Measurements from ENCODE around the gene YKT6.

DNA sequence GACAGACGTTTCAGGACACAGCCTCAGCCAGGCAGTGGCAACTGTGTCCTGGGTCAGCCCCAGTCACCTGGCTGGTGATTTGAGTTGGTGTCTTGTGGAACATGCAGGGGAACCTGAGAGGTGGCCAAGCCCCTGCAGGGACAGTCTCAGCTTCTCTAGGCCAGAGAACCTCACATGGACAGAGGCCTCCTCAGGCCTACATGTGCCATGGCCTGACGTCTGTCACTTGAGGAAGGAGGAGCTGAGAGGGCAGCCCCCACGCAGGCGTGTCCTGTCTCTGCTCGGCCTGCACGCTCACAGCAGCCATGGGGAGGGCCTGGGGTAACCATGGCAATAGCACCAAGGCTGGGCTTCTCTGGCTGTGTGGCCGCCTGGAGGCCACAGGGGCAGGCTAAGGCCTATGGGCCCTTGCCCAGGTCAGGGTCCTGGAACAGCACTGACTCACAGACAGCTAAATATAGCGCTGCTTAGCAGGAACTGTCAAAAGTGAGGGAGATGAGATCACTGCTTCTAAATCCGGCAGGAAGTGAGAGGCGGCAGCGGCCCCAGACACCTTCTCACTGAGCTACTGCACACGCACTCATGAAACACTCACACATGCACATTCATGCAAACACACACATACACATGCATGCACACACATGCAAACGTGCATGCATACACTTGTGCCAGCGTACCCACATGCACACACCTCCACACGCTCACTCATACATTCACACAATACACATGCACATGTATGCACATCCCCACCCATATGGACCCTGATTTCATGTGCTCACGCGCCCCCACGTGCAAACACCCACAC, 57.0 kb downstream of the YKT6 start:
- no peak for TF ChIP-seq CTCF (conservative IDR thresholded peaks at IDR 0.05; ENCODE audit: low read depth in 2 of 2)
- no peak for TF ChIP-seq POLR2AphosphoS5 (IDR thresholded peaks at IDR 0.05; ENCODE audit: low read depth)
- no peak for TF ChIP-seq EZH2 (IDR thresholded peaks at IDR 0.05; ENCODE audit: low read depth, unreplicated experiment)
- TF ChIP-seq, protein P1, sequence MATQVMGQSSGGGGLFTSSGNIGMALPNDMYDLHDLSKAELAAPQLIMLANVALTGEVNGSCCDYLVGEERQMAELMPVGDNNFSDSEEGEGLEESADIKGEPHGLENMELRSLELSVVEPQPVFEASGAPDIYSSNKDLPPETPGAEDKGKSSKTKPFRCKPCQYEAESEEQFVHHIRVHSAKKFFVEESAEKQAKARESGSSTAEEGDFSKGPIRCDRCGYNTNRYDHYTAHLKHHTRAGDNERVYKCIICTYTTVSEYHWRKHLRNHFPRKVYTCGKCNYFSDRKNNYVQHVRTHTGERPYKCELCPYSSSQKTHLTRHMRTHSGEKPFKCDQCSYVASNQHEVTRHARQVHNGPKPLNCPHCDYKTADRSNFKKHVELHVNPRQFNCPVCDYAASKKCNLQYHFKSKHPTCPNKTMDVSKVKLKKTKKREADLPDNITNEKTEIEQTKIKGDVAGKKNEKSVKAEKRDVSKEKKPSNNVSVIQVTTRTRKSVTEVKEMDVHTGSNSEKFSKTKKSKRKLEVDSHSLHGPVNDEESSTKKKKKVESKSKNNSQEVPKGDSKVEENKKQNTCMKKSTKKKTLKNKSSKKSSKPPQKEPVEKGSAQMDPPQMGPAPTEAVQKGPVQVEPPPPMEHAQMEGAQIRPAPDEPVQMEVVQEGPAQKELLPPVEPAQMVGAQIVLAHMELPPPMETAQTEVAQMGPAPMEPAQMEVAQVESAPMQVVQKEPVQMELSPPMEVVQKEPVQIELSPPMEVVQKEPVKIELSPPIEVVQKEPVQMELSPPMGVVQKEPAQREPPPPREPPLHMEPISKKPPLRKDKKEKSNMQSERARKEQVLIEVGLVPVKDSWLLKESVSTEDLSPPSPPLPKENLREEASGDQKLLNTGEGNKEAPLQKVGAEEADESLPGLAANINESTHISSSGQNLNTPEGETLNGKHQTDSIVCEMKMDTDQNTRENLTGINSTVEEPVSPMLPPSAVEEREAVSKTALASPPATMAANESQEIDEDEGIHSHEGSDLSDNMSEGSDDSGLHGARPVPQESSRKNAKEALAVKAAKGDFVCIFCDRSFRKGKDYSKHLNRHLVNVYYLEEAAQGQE (IDR thresholded peaks at IDR 0.05; ENCODE audit: unreplicated experiment): no peak
- TF ChIP-seq JUNB (IDR thresholded peaks at IDR 0.05; ENCODE audit: unreplicated experiment): no peak
- no peak for TF ChIP-seq CREB1 (CRISPR knock-in tag; IDR thresholded peaks at IDR 0.05; ENCODE audit: low read depth)
- no peak for TF ChIP-seq EZH2phosphoT487 (IDR thresholded peaks at IDR 0.05; ENCODE audit: unreplicated experiment)
- TF ChIP-seq ZNF331 (CRISPR knock-in tag; IDR thresholded peaks at IDR 0.05; ENCODE audit: low read depth): no peak
- no peak for TF ChIP-seq STAT1 (IDR thresholded peaks at IDR 0.05; ENCODE audit: unreplicated experiment)
